NOMO-1 treated with dmso at 0.1 percent for 144 hours (cell line): Measurements from ENCODE around the gene GNB5.
"Not testable (repeated sequence)": the region's sequence is repeated elsewhere in the genome, so short reads cannot be mapped to it uniquely, and the experiment has no call there.

Source experiments
- DNase-seq: peaks from one replicate; lab custom pipeline; 2025; ENCODE audit not compliant: unreplicated experiment; lab: John Stamatoyannopoulos, UW

Gene GNB5

GRCh38 chr15:52191207-52191606 lies at the start of gene GNB5:
GNB5 (minus strand) TSS chr15:52191392; CDS start chr15:52184676, 6,716 bp downstream.
- no peak for DNase-seq

- no peak for DNase-seq
Measured at GRCh38 chr15:52240166-52240565, 49.0 kb upstream of the GNB5 start.

GRCh38 chr15:52238989-52239525 lies 47.9 kb upstream of the GNB5 start:
- DNase-seq: not testable (repeated sequence)

- DNase-seq: no peak
Measured at GRCh38 chr15:52238149-52238548, 47.0 kb upstream of the GNB5 start.

GRCh38 chr15:52236013-52236412 lies 44.8 kb upstream of the GNB5 start:
- no peak for DNase-seq

- DNase-seq: no peak
Measured at GRCh38 chr15:52234596-52235541, 43.7 kb upstream of the GNB5 start.

GRCh38 chr15:52233405-52233804 lies 42.2 kb upstream of the GNB5 start:
- peak; percentile 48 for DNase-seq

- DNase-seq: peak; percentile 36
Measured at GRCh38 chr15:52232327-52232726, 41.1 kb upstream of the GNB5 start.

GRCh38 chr15:52230073-52230472 lies 38.9 kb upstream of the GNB5 start:
- no peak for DNase-seq

- DNase-seq: no peak
Measured at GRCh38 chr15:52228921-52229320, 37.7 kb upstream of the GNB5 start.

- DNase-seq: peak; percentile 56
Measured at GRCh38 chr15:52227456-52227855, 36.3 kb upstream of the GNB5 start.

GRCh38 chr15:52225230-52225629 lies 34.0 kb upstream of the GNB5 start:
- DNase-seq: peak; percentile 76

- no peak for DNase-seq
Measured at GRCh38 chr15:52224211-52224610, 33.0 kb upstream of the GNB5 start.

GRCh38 chr15:52221730-52222129 lies 30.5 kb upstream of the GNB5 start:
- DNase-seq: no peak

- DNase-seq: no peak
Measured at GRCh38 chr15:52220937-52221660, 29.9 kb upstream of the GNB5 start.

- no peak for DNase-seq
Measured at GRCh38 chr15:52220251-52220650, 29.1 kb upstream of the GNB5 start.

- DNase-seq: no peak
Measured at GRCh38 chr15:52218816-52219215, 27.6 kb upstream of the GNB5 start.

GRCh38 chr15:52218371-52218770 lies 27.2 kb upstream of the GNB5 start:
- no peak for DNase-seq

- DNase-seq: no peak
Measured at GRCh38 chr15:52217186-52217585, 26.0 kb upstream of the GNB5 start.

- no peak for DNase-seq
Measured at GRCh38 chr15:52214553-52214952, 23.4 kb upstream of the GNB5 start.

- DNase-seq: no peak
Measured at GRCh38 chr15:52213206-52213605, 22.0 kb upstream of the GNB5 start.
